H9 (cell line): ENCODE results near the gene ZBTB45. TPM values are rescaled to one million over a fixed set of nuclear protein-coding genes. Genes with fewer than 3 reads are reported as not detected.

Source experiments
- DNase-seq: peaks from one replicate; pipeline ENCODE4 v3.0.0-alpha.2; 2017
- H2AFZ ChIP-seq: one replicate; pipeline ENCODE4 v1.6.1; 2013; ENCODE audit warnings: mild to moderate bottlenecking, low read length, control low read depth, moderate library complexity
- H2AK5ac ChIP-seq: 2 replicates; pipeline ENCODE4 v1.6.1; 2013; ENCODE audit warnings: low read length, control low read depth, mixed read lengths; ENCODE audit not compliant: insufficient read length
- H2BK120ac ChIP-seq: one replicate; pipeline ENCODE4 v1.6.1; 2013; ENCODE audit warnings: low read depth, mild to moderate bottlenecking, low read length, control low read depth, inconsistent platforms; ENCODE audit not compliant: poor library complexity, severe bottlenecking
- H2BK12ac ChIP-seq: 2 replicates; pipeline ENCODE4 v1.6.1; 2013; ENCODE audit warnings: low read length, control low read depth, mixed read lengths, low read depth; ENCODE audit not compliant: insufficient read length
- H2BK15ac ChIP-seq: 2 replicates; pipeline ENCODE4 v1.6.1; 2013; ENCODE audit warnings: low read depth, low read length, control low read depth
- H2BK20ac ChIP-seq: one replicate; pipeline ENCODE4 v1.6.1; 2013; ENCODE audit warnings: low read depth, mild to moderate bottlenecking, low read length, control low read depth, inconsistent platforms; ENCODE audit not compliant: poor library complexity, severe bottlenecking
- H2BK5ac ChIP-seq: 2 replicates; pipeline ENCODE4 v1.6.1; 2013; ENCODE audit warnings: low read length, control low read depth, mixed read lengths; ENCODE audit not compliant: insufficient read length
- H3K14ac ChIP-seq: 2 replicates; pipeline ENCODE4 v1.6.1; 2013; ENCODE audit warnings: low read length, control low read depth; ENCODE audit not compliant: insufficient read depth
- H3K18ac ChIP-seq: 2 replicates; pipeline ENCODE4 v1.6.1; 2013; ENCODE audit warnings: low read depth, mild to moderate bottlenecking, mixed read lengths, low read length, control low read depth; ENCODE audit not compliant: insufficient read length
- H3K23ac ChIP-seq: 2 replicates; pipeline ENCODE4 v1.6.1; 2013; ENCODE audit warnings: low read length, control low read depth, mixed read lengths, low read depth; ENCODE audit not compliant: insufficient read length
- H3K23me2 ChIP-seq: 2 replicates; pipeline ENCODE4 v1.6.1; 2013; ENCODE audit warnings: low read depth, mild to moderate bottlenecking, mixed read lengths, low read length, control low read depth; ENCODE audit not compliant: insufficient read length, poor library complexity, severe bottlenecking
- H3K27ac ChIP-seq: 2 replicates; pipeline ENCODE4 v1.5.1; 2013; ENCODE audit warnings: low read length, control low read depth, mixed read lengths, low read depth; ENCODE audit not compliant: insufficient read length
- H3K27me3 ChIP-seq: 2 replicates; pipeline ENCODE4 v1.6.1; 2013; ENCODE audit warnings: low read length, control low read depth, inconsistent platforms; ENCODE audit not compliant: insufficient read depth
- H3K4ac ChIP-seq: 2 replicates; pipeline ENCODE4 v1.6.1; 2013; ENCODE audit warnings: low read depth, mild to moderate bottlenecking, control low read depth, inconsistent platforms, low read length, moderate library complexity
- H3K4me1 ChIP-seq: 2 replicates; pipeline ENCODE4 v1.6.1; 2013; ENCODE audit warnings: low read length, control low read depth, inconsistent platforms; ENCODE audit not compliant: insufficient read depth
- H3K4me2 ChIP-seq: 2 replicates; pipeline ENCODE4 v1.6.1; 2013; ENCODE audit warnings: low read length, control low read depth, mixed read lengths; ENCODE audit not compliant: insufficient read length, insufficient read depth
- H3K56ac ChIP-seq: 2 replicates; pipeline ENCODE4 v1.6.1; 2013; ENCODE audit warnings: low read depth, mild to moderate bottlenecking, mixed read lengths, low read length, control low read depth; ENCODE audit not compliant: insufficient read length
- H3K79me1 ChIP-seq: 2 replicates; pipeline ENCODE4 v1.6.1; 2013; ENCODE audit warnings: low read depth, mild to moderate bottlenecking, moderate library complexity, low read length, control low read depth, inconsistent platforms; ENCODE audit not compliant: insufficient read depth, poor library complexity, severe bottlenecking
- H3K79me2 ChIP-seq: 2 replicates; pipeline ENCODE4 v1.6.1; 2013; ENCODE audit warnings: low read length, control low read depth, inconsistent platforms; ENCODE audit not compliant: insufficient read depth
- H3K9ac ChIP-seq: 2 replicates; pipeline ENCODE4 v1.6.1; 2013; ENCODE audit warnings: low read length, control low read depth, mixed read lengths; ENCODE audit not compliant: insufficient read length; ENCODE audit errors: extremely low read depth
- H3K9me3 ChIP-seq: one replicate; pipeline ENCODE4 v1.6.1; 2013; ENCODE audit warnings: low read depth, low read length, inconsistent platforms; ENCODE audit not compliant: control insufficient read depth
- H3T11ph ChIP-seq: one replicate; pipeline ENCODE4 v1.6.1; 2013; ENCODE audit warnings: mild to moderate bottlenecking, low read length, control low read depth, inconsistent platforms
- H4K20me1 ChIP-seq: one replicate; pipeline ENCODE4 v1.6.1; 2013; ENCODE audit not compliant: control insufficient read depth, insufficient read length, insufficient read depth
- H4K5ac ChIP-seq: 2 replicates; pipeline ENCODE4 v1.6.1; 2013; ENCODE audit warnings: low read depth, mild to moderate bottlenecking, mixed read lengths, low read length, control low read depth; ENCODE audit not compliant: insufficient read length
- H4K8ac ChIP-seq: replicated peaks from 2 replicates; pipeline ENCODE4 v1.6.1; 2013; ENCODE audit warnings: low read length, control low read depth, mixed read lengths, low read depth; ENCODE audit not compliant: insufficient read length
- H4K91ac ChIP-seq: 2 replicates; pipeline ENCODE4 v1.6.1; 2013; ENCODE audit warnings: low read depth, mild to moderate bottlenecking, moderate library complexity, mixed read lengths, low read length, control low read depth; ENCODE audit not compliant: insufficient read length
- H3K27ac Mint-ChIP-seq, 3 experiments: 2 replicates in 2 of 3; 3 replicates in 1 of 3; pipeline ENCODE4 v1.8.0; 2020 to 2021; ENCODE audit warnings: mixed read lengths in 3 of 3, mild to moderate bottlenecking in 1 of 3, moderate library complexity in 1 of 3
- H3K27me3 Mint-ChIP-seq: 2 replicates; pipeline ENCODE4 v1.8.0; 2021; ENCODE audit warnings: low read depth, mild to moderate bottlenecking, moderate library complexity, mixed read lengths
- H3K36me3 Mint-ChIP-seq, 3 experiments: 2 replicates in 2 of 3; 3 replicates in 1 of 3; pipeline ENCODE4 v1.8.0; 2020 to 2021; ENCODE audit warnings: low read depth in 3 of 3, mixed read lengths in 3 of 3; ENCODE audit not compliant: insufficient read depth in 1 of 3
- H3K4me1 Mint-ChIP-seq, 2 experiments: 2 replicates each; pipeline ENCODE4 v1.8.0; 2020; ENCODE audit warnings: mixed read lengths in 2 of 2
- H3K4me3 Mint-ChIP-seq, 2 experiments: 2 replicates in 1 of 2; 3 replicates in 1 of 2; pipeline ENCODE4 v1.8.0; 2020 to 2021; ENCODE audit warnings: mild to moderate bottlenecking in 2 of 2, mixed read lengths in 2 of 2, moderate library complexity in 1 of 2
- H3K9me3 Mint-ChIP-seq, 2 experiments: 2 replicates in 1 of 2; 3 replicates in 1 of 2; pipeline ENCODE4 v1.8.0; 2020; ENCODE audit warnings: mild to moderate bottlenecking in 2 of 2, mixed read lengths in 2 of 2, moderate library complexity in 1 of 2
- WGBS: extraction: QIAGEN DNeasy Blood & Tissue Kit; methylation state at CpG from one replicate; pipeline ENCODE4 v1.1.7; 2013; ENCODE audit warnings: missing lambda C conversion rate, low lambda C conversion rate, mixed read lengths; ENCODE audit not compliant: insufficient read length; ENCODE audit errors: extremely low coverage; 5-methylcytosine and 5-hydroxymethylcytosine counted together
- total RNA-seq: library from RNA; stranded (reverse); gene quantifications from 2 replicates; pipeline ENCODE4 v1.2.1, GENCODE V29; 2021
- TF ChIP-seq, protein P1 (sequence below): fragments of 200-600 bp; sonication (generic); conservative IDR thresholded peaks from 3 replicates; pipeline ENCODE4 v1.8.0; 2021; ENCODE audit warnings: antibody characterized with exemption, mild to moderate bottlenecking

ZBTB45 gene
- total RNA-seq, 1 experiment from 2014 or later = 18.7 TPM

DNA sequence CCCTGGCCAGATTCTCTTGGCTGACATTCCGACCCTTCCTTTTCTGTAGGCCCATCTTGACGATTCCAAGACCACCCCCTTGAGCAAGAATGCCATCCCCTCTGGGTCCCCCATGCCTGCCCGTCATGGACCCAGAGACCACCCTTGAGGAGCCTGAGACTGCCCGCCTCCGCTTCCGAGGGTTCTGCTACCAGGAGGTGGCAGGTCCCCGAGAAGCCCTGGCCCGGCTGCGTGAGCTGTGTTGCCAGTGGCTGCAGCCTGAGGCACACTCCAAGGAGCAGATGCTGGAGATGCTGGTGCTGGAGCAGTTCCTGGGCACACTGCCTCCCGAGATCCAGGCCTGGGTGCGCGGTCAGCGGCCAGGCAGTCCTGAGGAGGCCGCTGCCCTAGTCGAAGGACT is 42.5 kb downstream of the ZBTB45 start:
- Histone ChIP-seq H3K4me2 (peak overlapping the region; percentile 43), H2BK20ac (no peak overlapping the region), H2AFZ (no peak overlapping the region), H2BK12ac (no peak overlapping the region), H3K79me1 (no peaks in the 10 kb centered on the region), H3K23me2 (peaks cover 7% of the 10 kb centered on the region), H3T11ph (no peak overlapping the region), H4K91ac (no peak overlapping the region), H3K4ac (no peak overlapping the region), H4K20me1 (no peaks in the 10 kb centered on the region), H3K9me3 (no peaks in the 10 kb centered on the region), H3K4me1 (no peaks in the 10 kb centered on the region), H2BK120ac (no peak overlapping the region), H3K79me2 (no peaks in the 10 kb centered on the region), H4K5ac (no peak overlapping the region), H3K14ac (no peak overlapping the region), H2BK15ac (no peak overlapping the region), H3K56ac (no peak overlapping the region), H3K18ac (no peak overlapping the region), H2AK5ac (no peak overlapping the region), H3K27me3 (no peaks in the 10 kb centered on the region), H3K27ac (no peak overlapping the region), H4K8ac (no peak overlapping the region), H3K9ac (no peak overlapping the region), H2BK5ac (no peak overlapping the region), H3K23ac (no peak overlapping the region)
- Mint-ChIP-seq H3K27ac (peak overlapping the region in 1 of 3 experiments; percentile 73; a peak in 2 of 7 replicates), H3K36me3 (peaks cover 2 to 19% (median 2%) of the 10 kb centered on the region in 3 experiments), H3K4me1 (peaks cover 9 to 13% of the 10 kb centered on the region in 2 experiments), H3K4me3 (peak overlapping the region; percentile 88 to 94), H3K9me3 (no peaks in the 10 kb centered on the region), H3K27me3 (no peaks in the 10 kb centered on the region; the same call in 1 of the 2 replicates)
- WGBS = no CpG with 5 or more reads among the region's 15 CpGs
- TF ChIP-seq, protein P1, sequence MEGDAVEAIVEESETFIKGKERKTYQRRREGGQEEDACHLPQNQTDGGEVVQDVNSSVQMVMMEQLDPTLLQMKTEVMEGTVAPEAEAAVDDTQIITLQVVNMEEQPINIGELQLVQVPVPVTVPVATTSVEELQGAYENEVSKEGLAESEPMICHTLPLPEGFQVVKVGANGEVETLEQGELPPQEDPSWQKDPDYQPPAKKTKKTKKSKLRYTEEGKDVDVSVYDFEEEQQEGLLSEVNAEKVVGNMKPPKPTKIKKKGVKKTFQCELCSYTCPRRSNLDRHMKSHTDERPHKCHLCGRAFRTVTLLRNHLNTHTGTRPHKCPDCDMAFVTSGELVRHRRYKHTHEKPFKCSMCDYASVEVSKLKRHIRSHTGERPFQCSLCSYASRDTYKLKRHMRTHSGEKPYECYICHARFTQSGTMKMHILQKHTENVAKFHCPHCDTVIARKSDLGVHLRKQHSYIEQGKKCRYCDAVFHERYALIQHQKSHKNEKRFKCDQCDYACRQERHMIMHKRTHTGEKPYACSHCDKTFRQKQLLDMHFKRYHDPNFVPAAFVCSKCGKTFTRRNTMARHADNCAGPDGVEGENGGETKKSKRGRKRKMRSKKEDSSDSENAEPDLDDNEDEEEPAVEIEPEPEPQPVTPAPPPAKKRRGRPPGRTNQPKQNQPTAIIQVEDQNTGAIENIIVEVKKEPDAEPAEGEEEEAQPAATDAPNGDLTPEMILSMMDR = no peak
- peak; percentile 33 for DNase-seq
